ENCODE results near the gene MRAS. TPM values are rescaled to one million over a fixed set of nuclear protein-coding genes. Genes with fewer than 3 reads are reported as not detected.

The MRAS gene
- total RNA-seq, 1 donor from 2014 or later: 2.9 TPM

DNA sequence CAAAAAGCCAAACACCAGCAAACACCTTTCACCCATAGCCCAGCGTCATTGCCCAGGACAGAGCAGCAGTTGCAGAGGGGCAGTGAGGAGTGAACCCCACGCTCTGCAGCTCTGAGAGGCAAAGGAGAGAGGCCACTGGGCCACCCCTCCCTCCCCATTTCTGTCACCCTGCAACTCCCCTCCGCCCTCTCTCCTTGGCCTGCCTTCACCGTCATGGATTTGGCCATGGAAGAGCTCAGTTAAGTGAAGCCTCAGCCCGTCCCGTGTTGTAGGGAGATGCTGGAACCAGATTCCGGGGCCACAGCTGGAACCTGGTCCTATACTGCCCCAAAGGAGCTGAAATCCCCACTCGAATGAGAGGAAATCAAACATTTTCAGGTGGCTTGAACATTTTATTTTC, 21.9 kb downstream of the MRAS start:
- H3K4me3 ChIP-seq (ENCODE audit: low read depth, low read length): no peak overlapping the region
- DNase-seq (ENCODE audit: low read depth): no peak
- H3K27me3 ChIP-seq (ENCODE audit: control insufficient read depth, insufficient read depth, low read length): no peaks in the 10 kb centered on the region
- TF ChIP-seq, protein P1, sequence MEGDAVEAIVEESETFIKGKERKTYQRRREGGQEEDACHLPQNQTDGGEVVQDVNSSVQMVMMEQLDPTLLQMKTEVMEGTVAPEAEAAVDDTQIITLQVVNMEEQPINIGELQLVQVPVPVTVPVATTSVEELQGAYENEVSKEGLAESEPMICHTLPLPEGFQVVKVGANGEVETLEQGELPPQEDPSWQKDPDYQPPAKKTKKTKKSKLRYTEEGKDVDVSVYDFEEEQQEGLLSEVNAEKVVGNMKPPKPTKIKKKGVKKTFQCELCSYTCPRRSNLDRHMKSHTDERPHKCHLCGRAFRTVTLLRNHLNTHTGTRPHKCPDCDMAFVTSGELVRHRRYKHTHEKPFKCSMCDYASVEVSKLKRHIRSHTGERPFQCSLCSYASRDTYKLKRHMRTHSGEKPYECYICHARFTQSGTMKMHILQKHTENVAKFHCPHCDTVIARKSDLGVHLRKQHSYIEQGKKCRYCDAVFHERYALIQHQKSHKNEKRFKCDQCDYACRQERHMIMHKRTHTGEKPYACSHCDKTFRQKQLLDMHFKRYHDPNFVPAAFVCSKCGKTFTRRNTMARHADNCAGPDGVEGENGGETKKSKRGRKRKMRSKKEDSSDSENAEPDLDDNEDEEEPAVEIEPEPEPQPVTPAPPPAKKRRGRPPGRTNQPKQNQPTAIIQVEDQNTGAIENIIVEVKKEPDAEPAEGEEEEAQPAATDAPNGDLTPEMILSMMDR (IDR thresholded peaks at IDR 0.05; ENCODE audit: insufficient read depth, low read length, severe bottlenecking): no peak
- H3K36me3 ChIP-seq (ENCODE audit: control insufficient read depth, insufficient read depth, low read length): no peaks in the 10 kb centered on the region
- no peak for FAIRE-seq

DNA sequence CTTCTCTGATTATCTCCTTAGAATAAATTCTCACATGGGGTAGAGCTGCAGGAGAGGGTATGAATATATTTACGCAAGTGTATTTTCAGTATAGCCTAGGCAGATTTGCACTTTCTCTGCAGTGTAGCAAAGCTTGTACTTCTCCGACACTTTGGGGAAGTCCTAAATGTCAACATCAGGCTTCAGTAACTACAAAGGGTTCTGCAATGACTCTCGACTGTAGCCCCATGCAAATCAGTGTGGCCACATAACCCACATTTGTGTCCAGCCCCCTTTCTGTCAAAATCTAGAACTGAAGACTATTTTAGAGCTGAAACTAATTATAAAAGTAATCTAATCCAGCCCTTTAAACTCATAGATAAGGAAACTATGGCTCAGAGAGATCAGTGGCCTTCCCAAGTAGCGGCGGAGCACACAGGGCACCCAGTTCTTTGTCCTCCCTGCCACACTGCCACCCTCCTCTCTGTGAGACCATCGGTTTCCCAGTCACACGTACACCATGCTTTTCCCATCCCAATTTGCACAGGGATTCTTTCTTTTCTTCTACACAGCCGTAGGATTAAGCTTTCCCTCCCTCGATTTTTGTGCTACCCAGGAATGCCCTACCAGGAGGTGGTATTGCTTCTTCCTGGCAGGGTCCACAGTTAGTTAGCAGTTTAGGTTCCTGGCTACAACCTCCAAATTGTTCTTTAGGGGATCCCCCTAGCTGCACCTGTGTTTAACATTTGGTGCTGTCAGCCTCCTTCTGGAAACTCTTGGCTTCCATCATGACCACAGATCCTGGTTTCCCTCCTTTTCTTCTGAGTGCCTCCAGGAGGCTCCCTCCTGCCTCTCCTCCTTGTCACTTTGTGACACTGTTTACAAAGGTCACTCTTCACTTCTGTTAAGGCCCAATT, 22.9 kb downstream of the MRAS start:
- no peak overlapping the region for H3K4me3 ChIP-seq (ENCODE audit: low read depth, low read length)
- TF ChIP-seq, protein P1 (IDR thresholded peaks at IDR 0.05; ENCODE audit: insufficient read depth, low read length, severe bottlenecking): no peak
- H3K27me3 ChIP-seq (ENCODE audit: control insufficient read depth, insufficient read depth, low read length): no peaks in the 10 kb centered on the region
- H3K36me3 ChIP-seq (ENCODE audit: control insufficient read depth, insufficient read depth, low read length): no peaks in the 10 kb centered on the region
- DNase-seq (ENCODE audit: low read depth) (no peak), FAIRE-seq (no peak)

DNA sequence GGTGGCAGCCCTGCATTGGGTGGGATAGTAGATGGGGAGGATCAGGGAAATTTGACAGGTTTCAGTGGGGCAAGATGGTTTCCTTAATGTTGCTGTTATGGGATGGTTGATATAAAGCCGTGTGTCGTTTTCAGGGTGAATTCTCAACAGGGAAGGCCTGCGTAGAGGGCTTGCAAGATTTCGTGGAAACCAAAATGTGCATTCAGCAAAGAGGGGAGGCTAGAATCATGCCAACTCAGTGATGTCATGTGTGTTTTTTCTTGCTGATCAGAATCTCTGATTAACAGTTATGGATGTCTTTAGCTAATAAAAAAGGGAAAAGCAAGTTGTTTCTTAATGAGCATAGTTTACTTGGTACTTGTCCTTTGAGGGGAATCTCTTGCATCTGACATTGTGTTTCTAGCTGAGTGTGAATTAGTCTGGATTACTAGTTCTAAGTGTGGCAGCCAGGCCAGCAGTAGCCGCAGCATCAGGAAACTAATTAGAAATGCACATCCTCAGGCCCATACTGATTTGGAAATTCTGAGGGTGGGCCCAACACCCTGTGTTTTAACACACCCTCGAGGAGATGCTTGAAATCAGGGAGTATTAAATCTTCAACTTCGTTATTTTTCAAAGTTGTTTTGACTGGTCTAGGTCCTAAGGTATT, 24.8 kb downstream of the MRAS start:
- TF ChIP-seq, protein P1 (IDR thresholded peaks at IDR 0.05; ENCODE audit: insufficient read depth, low read length, severe bottlenecking): no peak
- Histone ChIP-seq H3K4me3 (ENCODE audit: low read depth, low read length) (no peak overlapping the region), H3K36me3 (ENCODE audit: control insufficient read depth, insufficient read depth, low read length) (no peaks in the 10 kb centered on the region), H3K27me3 (ENCODE audit: control insufficient read depth, insufficient read depth, low read length) (no peaks in the 10 kb centered on the region)
- FAIRE-seq (no peak), DNase-seq (ENCODE audit: low read depth) (no peak)

DNA sequence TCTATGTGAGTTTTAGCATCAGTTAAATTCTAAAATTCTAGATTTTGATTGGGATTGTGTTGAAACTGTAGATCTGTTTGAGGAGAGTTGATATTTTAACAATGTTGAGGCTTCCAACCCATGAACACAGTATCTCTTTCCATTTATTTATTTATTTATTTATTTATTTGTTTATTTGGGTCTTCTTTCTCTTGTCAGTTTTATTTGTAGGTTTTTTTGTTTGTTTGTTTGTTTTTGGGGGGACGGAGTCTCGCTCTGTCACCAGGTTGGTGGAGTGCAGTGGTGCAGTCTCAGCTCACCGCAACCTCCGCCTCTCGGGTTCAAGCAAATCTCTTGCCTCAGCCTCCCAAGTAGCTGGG, 25.3 kb downstream of the MRAS start:
- TF ChIP-seq, protein P1 (IDR thresholded peaks at IDR 0.05; ENCODE audit: insufficient read depth, low read length, severe bottlenecking): no peak
- no peaks in the 10 kb centered on the region for H3K27me3 ChIP-seq (ENCODE audit: control insufficient read depth, insufficient read depth, low read length)

DNA sequence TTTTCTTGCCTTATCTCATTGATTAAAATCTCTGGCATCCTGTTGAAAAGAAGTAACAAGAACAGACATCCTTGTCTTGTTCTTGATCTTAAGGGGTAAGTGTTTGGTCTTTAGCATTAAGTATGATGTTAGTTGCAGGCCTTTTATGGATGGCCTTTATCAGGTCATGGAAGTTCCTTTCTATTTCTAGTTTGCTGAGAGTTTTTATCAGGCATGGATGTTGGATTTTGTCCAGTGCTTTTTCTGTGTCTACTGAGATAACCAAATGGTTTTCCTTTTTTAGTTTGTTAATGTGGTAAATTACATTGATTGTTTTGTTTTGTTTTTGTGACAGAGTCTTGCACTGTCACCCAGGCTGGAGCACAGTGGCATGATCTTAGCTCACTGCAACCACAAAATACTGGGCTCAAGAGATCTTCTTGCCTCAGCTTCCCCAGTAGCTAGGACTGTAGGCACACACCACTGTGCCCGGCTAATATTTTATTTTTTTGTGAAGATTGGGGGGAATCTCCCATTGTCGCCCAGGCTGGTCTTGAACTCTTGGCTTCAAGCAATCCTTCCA, 26.3 kb downstream of the MRAS start:
- TF ChIP-seq, protein P1 (IDR thresholded peaks at IDR 0.05; ENCODE audit: insufficient read depth, low read length, severe bottlenecking): no peak
- FAIRE-seq: no peak

More for the DNA sequence above, 25.3 kb downstream of the MRAS start:
- Histone ChIP-seq H3K36me3 (ENCODE audit: control insufficient read depth, insufficient read depth, low read length) (no peaks in the 10 kb centered on the region), H3K4me3 (ENCODE audit: low read depth, low read length) (no peak overlapping the region)
- DNase-seq (ENCODE audit: low read depth) (no peak), FAIRE-seq (no peak)

More for the DNA sequence above, 26.3 kb downstream of the MRAS start:
- Histone ChIP-seq H3K36me3 (ENCODE audit: control insufficient read depth, insufficient read depth, low read length) (no peaks in the 10 kb centered on the region), H3K4me3 (ENCODE audit: low read depth, low read length) (no peak overlapping the region), H3K27me3 (ENCODE audit: control insufficient read depth, insufficient read depth, low read length) (no peaks in the 10 kb centered on the region)
- no peak for DNase-seq (ENCODE audit: low read depth)
